ENCODE results near the gene PHAF1.

DNA sequence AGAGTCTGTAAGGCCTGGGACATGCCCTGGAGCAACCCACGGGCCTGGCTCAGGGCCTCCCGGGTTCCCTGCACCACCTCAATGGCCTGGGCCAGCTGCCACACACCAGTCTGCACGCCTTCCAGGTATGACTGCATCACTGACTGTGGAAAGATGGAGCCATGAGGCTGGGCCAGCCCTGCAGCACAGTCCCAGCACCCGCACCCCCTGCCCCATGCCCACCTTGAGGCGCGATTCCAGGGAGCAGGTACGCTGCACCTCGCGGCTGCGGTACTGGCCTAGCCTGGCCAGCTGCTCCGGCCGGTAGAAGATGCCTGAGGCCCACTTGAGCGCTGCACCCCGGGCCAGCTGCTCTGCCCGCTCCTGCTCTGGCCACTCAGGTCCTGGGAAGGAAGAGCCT, 79.1 kb downstream of the PHAF1 start:
- no peak for TF ChIP-seq POLR2A (IDR thresholded peaks at IDR 0.05; ENCODE audit: low read length)
- TF ChIP-seq GATA1 (IDR thresholded peaks at IDR 0.05; ENCODE audit: low read depth, low read length) = no peak
